ELR (cell line): ENCODE results near the gene C4BPB.
A peak's percentile ranks its signal among the peaks of the same experiment; 100 is the strongest.

ENCODE experiments used
- DNase-seq: peaks from one replicate; pipeline ENCODE4 v3.0.0-alpha.2; 2015; ENCODE audit warnings: low read depth

Gene C4BPB

GRCh38 chr1:207084701-207085180 lies 3.9 kb upstream of the C4BPB start:
- peak; percentile 68 for DNase-seq

GRCh38 chr1:207085887-207086286 lies 2.8 kb upstream of the C4BPB start:
- no peak for DNase-seq

GRCh38 chr1:207088161-207088560 lies 499 bp upstream of the C4BPB start:
- no peak for DNase-seq

GRCh38 chr1:207089627-207090355 lies 1.1 kb downstream of the C4BPB start:
- no peak for DNase-seq

- DNase-seq: no peak
Observed at GRCh38 chr1:207091200-207091908, 2.7 kb downstream of the C4BPB start.

GRCh38 chr1:207093944-207094343 lies 5.3 kb downstream of the C4BPB start:
- no peak for DNase-seq

- no peak for DNase-seq
Observed at GRCh38 chr1:207097871-207098324, 9.2 kb downstream of the C4BPB start.

GRCh38 chr1:207101720-207102119 lies 13.1 kb downstream of the C4BPB start:
- no peak for DNase-seq

GRCh38 chr1:207102146-207102545 lies 13.5 kb downstream of the C4BPB start:
- no peak for DNase-seq

- DNase-seq: no peak
Observed at GRCh38 chr1:207102659-207103058, 14.0 kb downstream of the C4BPB start.

GRCh38 chr1:207103892-207104373 lies 15.3 kb downstream of the C4BPB start, which contains the start of gene C4BPA:
Gene C4BPA (plus strand): TSS chr1:207104233. CDS start chr1:207113026, 8,793 bp downstream.
- no peak for DNase-seq

- peak; percentile 10 for DNase-seq
Observed at GRCh38 chr1:207109004-207109403, 20.3 kb downstream of the C4BPB start.

- no peak for DNase-seq
Observed at GRCh38 chr1:207112616-207113296, 24.1 kb downstream of the C4BPB start.

GRCh38 chr1:207115269-207115668 lies 26.6 kb downstream of the C4BPB start:
- DNase-seq: no peak

GRCh38 chr1:207124389-207124788 lies 35.7 kb downstream of the C4BPB start:
- no peak for DNase-seq

GRCh38 chr1:207128336-207128921 lies 39.8 kb downstream of the C4BPB start:
- DNase-seq: no peak

- DNase-seq: no peak
Observed at GRCh38 chr1:207129053-207129452, 40.4 kb downstream of the C4BPB start.

- DNase-seq: no peak
Observed at GRCh38 chr1:207130252-207131036, 41.8 kb downstream of the C4BPB start.

GRCh38 chr1:207131163-207131562 lies 42.5 kb downstream of the C4BPB start:
- DNase-seq: no peak

- DNase-seq: no peak
Observed at GRCh38 chr1:207134581-207134980, 45.9 kb downstream of the C4BPB start.

GRCh38 chr1:207139616-207140015 lies 51.0 kb downstream of the C4BPB start:
- no peak for DNase-seq
